Measurements from ENCODE around the gene SPAM1.
"Not testable (repeated sequence)": the region's sequence is repeated elsewhere in the genome, so short reads cannot be mapped to it uniquely, and the experiment has no call there.

SPAM1 gene

GRCh38 chr7:123958186-123958703 lies 33.2 kb downstream of the SPAM1 start:
- no peak for DNase-seq

- DNase-seq = no peak
Measured at GRCh38 chr7:123961771-123962170, 36.7 kb downstream of the SPAM1 start.

GRCh38 chr7:123966936-123967335 lies 41.9 kb downstream of the SPAM1 start:
- DNase-seq = no peak

GRCh38 chr7:123972045-123972444 lies 47.0 kb downstream of the SPAM1 start:
- no peak for DNase-seq

GRCh38 chr7:123972831-123973230 lies 47.8 kb downstream of the SPAM1 start:
- DNase-seq = no peak

- DNase-seq = no peak
Measured at GRCh38 chr7:123974326-123974908, 49.4 kb downstream of the SPAM1 start.

GRCh38 chr7:123975084-123975483 lies 50.0 kb downstream of the SPAM1 start:
- DNase-seq = no peak

GRCh38 chr7:123977081-123977480 lies 52.0 kb downstream of the SPAM1 start:
- DNase-seq = no peak

- no peak for DNase-seq
Measured at GRCh38 chr7:123979876-123980275, 54.8 kb downstream of the SPAM1 start.

GRCh38 chr7:123987445-123987844 lies 62.4 kb downstream of the SPAM1 start:
- DNase-seq = no peak

GRCh38 chr7:123992913-123993518 lies 68.0 kb downstream of the SPAM1 start:
- no peak for DNase-seq

GRCh38 chr7:123993996-123994395 lies 69.0 kb downstream of the SPAM1 start:
- DNase-seq = no peak

- DNase-seq = no peak
Measured at GRCh38 chr7:123994449-123994848, 69.4 kb downstream of the SPAM1 start.

- DNase-seq = no peak
Measured at GRCh38 chr7:123995617-123996326, 70.7 kb downstream of the SPAM1 start.

GRCh38 chr7:123996327-123996625 lies 71.2 kb downstream of the SPAM1 start:
- DNase-seq = no peak

GRCh38 chr7:123998921-123999320 lies 73.9 kb downstream of the SPAM1 start:
- no peak for DNase-seq

GRCh38 chr7:123999703-124000102 lies 74.7 kb downstream of the SPAM1 start:
- DNase-seq = no peak

GRCh38 chr7:124008296-124008695 lies 83.3 kb downstream of the SPAM1 start:
- DNase-seq = not testable (repeated sequence)

- no peak for DNase-seq
Measured at GRCh38 chr7:124009321-124009720, 84.3 kb downstream of the SPAM1 start.
